ENCODE results near the gene FMO1.
"Not testable (repeated sequence)": the region's sequence is repeated elsewhere in the genome, so short reads cannot be mapped to it uniquely, and the experiment has no call there.

Gene FMO1

DNA sequence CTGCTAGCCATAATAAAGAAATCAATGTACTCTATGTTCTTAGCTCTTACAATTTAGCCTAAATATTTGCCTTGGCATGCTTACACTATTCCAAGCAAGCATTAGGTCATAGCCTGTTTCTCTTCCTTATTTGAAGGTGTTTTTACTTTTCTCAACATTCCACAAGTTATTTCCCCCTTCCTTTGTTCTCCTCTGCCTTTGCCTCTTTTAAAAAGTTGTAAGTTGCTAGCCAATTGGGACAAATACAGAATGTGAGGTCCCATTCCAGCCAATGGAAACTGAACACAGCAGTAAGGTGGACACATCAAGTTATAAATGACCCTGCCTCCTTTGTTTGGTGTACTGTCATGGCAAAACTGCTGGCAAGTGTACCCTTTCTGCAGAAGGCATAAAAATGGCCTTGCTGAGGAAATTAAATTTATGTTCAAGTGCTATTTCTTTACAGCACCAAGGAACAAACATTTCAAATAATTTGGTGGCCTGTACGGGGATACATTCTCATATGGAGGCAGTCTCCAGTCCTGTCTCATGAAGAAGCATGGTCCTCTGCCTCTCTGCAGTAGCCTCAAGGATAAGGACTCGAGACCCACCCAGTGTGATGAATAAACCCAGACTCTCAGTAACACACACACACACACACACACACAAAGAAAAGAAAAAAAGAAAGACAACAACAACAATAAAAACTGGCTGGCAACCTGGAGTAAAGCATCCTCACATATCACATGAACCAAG is 28.8 kb upstream of the FMO1 start:
- H3K4me1 ChIP-seq (ENCODE audit: control insufficient read depth, insufficient read depth, low read length) = peaks cover 39% of the 10 kb centered on the region
- peaks cover 3% of the 10 kb centered on the region for H3K9me3 ChIP-seq (ENCODE audit: control insufficient read depth, low read length)
- DNase-seq (ENCODE audit: low read depth) = peak; percentile 47
- no peaks in the 10 kb centered on the region for H3K36me3 ChIP-seq (ENCODE audit: control insufficient read depth, insufficient read depth, low read length, severe bottlenecking)
- peak overlapping the region; percentile 2 for H3K4me3 ChIP-seq (ENCODE audit: low read length)
- peak overlapping the region; percentile 74 for H3K9ac ChIP-seq (ENCODE audit: low read length)
- H3K27me3 ChIP-seq (replicated peaks; ENCODE audit: control insufficient read depth, insufficient read depth, low read length) = no peaks in the 10 kb centered on the region

DNA sequence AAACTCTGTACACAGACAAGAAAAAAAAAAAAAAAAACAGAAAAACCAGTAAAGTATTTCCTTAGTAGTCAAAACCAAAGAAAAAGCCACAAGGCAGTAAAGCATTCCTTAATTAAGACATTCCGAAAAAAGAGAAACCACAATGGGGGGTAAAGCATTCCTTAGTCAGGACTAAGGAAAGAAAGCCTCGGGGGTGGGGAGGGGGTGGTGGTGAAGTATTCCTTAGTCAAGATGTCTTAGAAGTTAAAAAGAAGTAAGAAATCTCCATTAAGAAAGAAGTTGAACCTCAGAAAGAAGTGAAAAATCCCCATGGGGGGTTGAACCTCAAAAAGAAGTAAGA is 28.2 kb upstream of the FMO1 start:
- Histone ChIP-seq H3K4me1 (ENCODE audit: control insufficient read depth, insufficient read depth, low read length) (peaks cover 39% of the 10 kb centered on the region), H3K9me3 (ENCODE audit: control insufficient read depth, low read length) (peaks cover 3% of the 10 kb centered on the region), H3K9ac (ENCODE audit: low read length) (peak overlapping the region; percentile 74), H3K27me3 (replicated peaks; ENCODE audit: control insufficient read depth, insufficient read depth, low read length) (no peaks in the 10 kb centered on the region), H3K36me3 (ENCODE audit: control insufficient read depth, insufficient read depth, low read length, severe bottlenecking) (no peaks in the 10 kb centered on the region), H3K4me3 (ENCODE audit: low read length) (peak overlapping the region; percentile 55)
- peak; percentile 82 for DNase-seq (ENCODE audit: low read depth)

DNA sequence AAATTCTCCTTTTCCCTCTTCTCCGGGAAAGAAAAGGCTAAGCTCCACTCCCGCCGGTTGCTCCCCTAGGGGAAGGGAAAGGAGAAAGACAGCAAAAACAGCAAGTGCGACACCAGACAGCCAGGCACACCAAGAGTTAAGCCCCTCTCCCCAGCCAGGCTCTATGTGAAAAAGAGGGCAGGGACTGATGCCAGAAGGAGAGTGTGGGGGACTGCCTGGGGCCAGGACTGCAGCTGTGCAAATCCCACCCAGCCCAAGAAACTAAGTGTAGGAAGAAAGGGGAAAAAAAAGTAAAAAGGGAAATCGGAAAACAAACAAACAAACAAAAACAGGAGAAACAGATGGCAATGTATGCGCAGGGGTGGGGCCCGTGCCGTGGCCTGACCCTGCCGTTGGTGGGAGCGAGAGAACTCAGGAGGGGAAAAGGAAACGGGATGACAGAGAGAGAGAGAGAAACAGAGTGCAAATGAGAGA is 27.7 kb upstream of the FMO1 start:
- peak overlapping the region; percentile 74 for H3K9ac ChIP-seq (ENCODE audit: low read length)
- peak; percentile 69 for DNase-seq (ENCODE audit: low read depth)
- peaks cover 39% of the 10 kb centered on the region for H3K4me1 ChIP-seq (ENCODE audit: control insufficient read depth, insufficient read depth, low read length)
- H3K9me3 ChIP-seq (ENCODE audit: control insufficient read depth, low read length) = peaks cover 3% of the 10 kb centered on the region
- peak overlapping the region; percentile 55 for H3K4me3 ChIP-seq (ENCODE audit: low read length)
- H3K27me3 ChIP-seq (replicated peaks; ENCODE audit: control insufficient read depth, insufficient read depth, low read length) = no peaks in the 10 kb centered on the region
- no peaks in the 10 kb centered on the region for H3K36me3 ChIP-seq (ENCODE audit: control insufficient read depth, insufficient read depth, low read length, severe bottlenecking)

DNA sequence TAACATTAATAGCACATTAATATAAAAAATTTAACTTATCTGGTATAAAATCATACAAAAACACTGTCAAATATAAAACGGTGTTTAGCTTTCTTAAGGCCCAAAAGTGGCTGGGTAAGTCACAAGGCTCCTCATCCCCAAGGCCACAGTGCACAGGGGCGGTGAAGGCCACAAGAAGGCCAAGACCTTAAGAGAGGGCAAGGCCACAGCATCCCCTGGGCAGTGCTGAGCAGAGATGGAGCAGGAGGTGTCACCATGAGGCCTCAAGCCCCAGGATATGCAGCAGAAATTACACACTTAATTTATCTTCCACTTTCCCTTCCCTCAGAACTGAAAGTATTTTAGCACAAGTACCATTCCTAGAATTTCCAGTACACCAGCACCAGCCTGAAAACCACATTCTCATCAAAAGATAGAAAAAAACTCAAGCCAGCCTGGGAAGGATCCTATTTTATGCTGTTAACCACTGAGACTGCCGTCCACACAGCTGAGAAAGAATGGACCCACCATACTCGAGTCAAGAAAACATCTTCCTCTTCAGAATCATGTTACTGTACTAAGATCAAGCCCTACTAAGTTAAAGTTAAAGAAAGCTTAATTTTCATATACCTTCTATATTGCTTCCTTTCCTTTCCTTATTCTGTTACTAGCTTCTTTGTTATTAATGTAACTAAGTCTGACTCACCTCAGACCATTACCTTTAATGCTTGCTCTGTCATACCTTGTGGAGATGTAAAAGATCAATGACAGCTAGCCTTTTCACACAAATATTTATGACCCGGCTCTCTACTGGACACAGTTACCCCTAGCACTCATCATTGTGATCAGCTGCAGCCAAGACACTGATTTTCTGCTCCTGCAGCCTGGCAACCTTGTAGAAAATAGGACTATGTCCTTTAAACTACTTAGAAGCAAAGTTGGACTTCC is 26.4 kb upstream of the FMO1 start:
- H3K4me3 ChIP-seq (ENCODE audit: low read length) = no peak overlapping the region
- peak overlapping the region; percentile 74 for H3K9ac ChIP-seq (ENCODE audit: low read length)
- peak; percentile 22 for DNase-seq (ENCODE audit: low read depth)
- H3K4me1 ChIP-seq (ENCODE audit: control insufficient read depth, insufficient read depth, low read length) = peaks cover 43% of the 10 kb centered on the region
- peaks cover 3% of the 10 kb centered on the region for H3K9me3 ChIP-seq (ENCODE audit: control insufficient read depth, low read length)
- no peaks in the 10 kb centered on the region for H3K27me3 ChIP-seq (replicated peaks; ENCODE audit: control insufficient read depth, insufficient read depth, low read length)
- H3K36me3 ChIP-seq (ENCODE audit: control insufficient read depth, insufficient read depth, low read length, severe bottlenecking) = no peaks in the 10 kb centered on the region

DNA sequence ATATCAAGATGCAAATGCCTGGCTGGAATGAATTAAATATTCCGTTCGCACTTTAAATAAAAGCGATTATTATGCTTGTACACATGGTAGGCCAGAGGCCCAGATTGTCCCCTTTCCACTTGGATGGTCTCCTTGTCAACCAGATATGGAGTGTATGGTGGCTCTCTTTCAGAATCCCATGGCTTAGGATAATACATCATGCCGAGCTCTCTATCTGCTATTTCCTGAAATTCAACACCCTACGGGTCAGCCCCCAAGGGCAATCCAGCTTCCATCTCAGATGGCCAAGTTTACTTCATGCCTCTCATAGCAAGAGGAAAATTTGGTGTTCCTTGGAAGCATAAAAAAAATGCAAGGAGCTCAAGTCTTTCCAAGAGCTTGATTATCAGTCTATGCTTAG is 25.4 kb upstream of the FMO1 start:
- DNase-seq (ENCODE audit: low read depth) = peak; percentile 20
- no peaks in the 10 kb centered on the region for H3K27me3 ChIP-seq (replicated peaks; ENCODE audit: control insufficient read depth, insufficient read depth, low read length)
- H3K9ac ChIP-seq (ENCODE audit: low read length) = no peak overlapping the region
- no peak overlapping the region for H3K4me3 ChIP-seq (ENCODE audit: low read length)
- peaks cover 43% of the 10 kb centered on the region for H3K4me1 ChIP-seq (ENCODE audit: control insufficient read depth, insufficient read depth, low read length)
- H3K36me3 ChIP-seq (ENCODE audit: control insufficient read depth, insufficient read depth, low read length, severe bottlenecking) = no peaks in the 10 kb centered on the region
- H3K9me3 ChIP-seq (ENCODE audit: control insufficient read depth, low read length) = peaks cover 3% of the 10 kb centered on the region

DNA sequence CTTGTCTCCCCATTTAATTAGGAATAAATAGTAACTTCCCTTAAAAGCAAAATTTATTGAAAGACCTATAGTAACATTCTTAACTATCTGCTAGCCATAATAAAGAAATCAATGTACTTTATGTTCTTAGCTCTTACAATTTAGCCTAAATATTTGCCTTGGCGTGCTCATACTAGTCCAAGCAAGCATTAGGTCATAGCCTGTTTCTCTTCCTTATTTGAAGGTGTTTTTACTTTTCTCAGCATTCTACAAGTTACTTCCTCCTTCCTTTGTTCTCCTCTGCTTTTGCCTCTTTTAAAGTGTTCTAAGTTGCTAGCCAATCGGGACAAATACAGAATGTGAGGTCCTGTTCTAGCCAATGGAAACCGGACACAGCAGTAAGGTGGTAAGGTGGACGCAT is 24.0 kb upstream of the FMO1 start:
- not testable (repeated sequence) for H3K9ac ChIP-seq (ENCODE audit: low read length); H3K27me3 ChIP-seq (replicated peaks; ENCODE audit: control insufficient read depth, insufficient read depth, low read length); H3K4me3 ChIP-seq (ENCODE audit: low read length); H3K9me3 ChIP-seq (ENCODE audit: control insufficient read depth, low read length); H3K36me3 ChIP-seq (ENCODE audit: control insufficient read depth, insufficient read depth, low read length, severe bottlenecking); DNase-seq (ENCODE audit: low read depth)
- H3K4me1 ChIP-seq (ENCODE audit: control insufficient read depth, insufficient read depth, low read length) = peaks cover 35% of the 10 kb centered on the region

DNA sequence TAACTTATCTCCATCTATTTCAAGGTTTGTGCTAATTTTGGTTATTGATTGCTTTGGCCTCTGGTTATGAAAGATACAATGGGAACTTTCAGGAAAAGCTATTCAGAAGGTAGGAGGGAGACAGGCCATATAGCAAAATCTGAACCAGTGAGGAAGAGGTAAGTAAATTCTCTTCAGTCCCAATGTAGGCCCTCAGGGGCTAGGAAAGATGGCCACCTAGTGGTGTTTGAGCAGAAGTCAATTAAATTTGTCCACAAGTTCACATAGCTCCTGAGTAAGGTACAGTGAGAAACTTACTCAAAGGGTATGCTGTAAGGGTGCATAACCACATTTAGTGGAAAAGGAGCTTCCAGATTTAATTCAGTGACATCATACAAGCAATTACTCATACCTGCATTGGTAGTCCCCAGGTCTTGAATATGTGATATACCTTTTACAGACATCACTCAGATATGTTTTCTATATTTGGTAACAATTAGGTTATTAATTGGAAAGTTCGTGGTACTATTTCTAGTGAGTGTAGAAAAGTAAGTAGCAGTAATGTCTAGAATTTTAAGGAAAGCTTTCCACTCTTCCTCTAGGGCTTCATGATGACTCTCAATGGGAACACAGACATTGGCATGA is 21.4 kb upstream of the FMO1 start:
- DNase-seq (ENCODE audit: low read depth) = peak; percentile 91

DNA sequence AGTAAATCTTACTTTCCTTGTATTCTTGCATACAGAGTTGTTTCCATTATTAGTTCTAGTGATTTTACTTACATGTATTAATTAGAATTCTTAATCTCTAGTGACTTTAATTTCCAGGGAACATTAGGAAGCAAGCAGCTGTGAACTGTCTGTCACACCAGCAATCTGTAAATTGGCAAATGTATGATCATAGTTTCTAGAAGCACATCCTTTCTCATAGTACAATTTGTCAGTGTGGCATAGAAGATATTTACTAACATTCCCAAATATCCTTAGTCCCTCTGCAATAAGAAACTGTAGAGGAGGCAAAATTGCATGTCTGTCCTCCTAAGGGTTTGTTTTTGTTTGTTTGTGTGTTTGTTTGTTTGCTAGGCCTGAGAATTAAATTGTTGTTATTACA is 17.0 kb upstream of the FMO1 start:
- Histone ChIP-seq H3K27me3 (replicated peaks; ENCODE audit: control insufficient read depth, insufficient read depth, low read length) (no peaks in the 10 kb centered on the region), H3K9ac (ENCODE audit: low read length) (no peak overlapping the region), H3K4me3 (ENCODE audit: low read length) (no peak overlapping the region), H3K4me1 (ENCODE audit: control insufficient read depth, insufficient read depth, low read length) (peaks cover 3% of the 10 kb centered on the region), H3K9me3 (ENCODE audit: control insufficient read depth, low read length) (no peaks in the 10 kb centered on the region), H3K36me3 (ENCODE audit: control insufficient read depth, insufficient read depth, low read length, severe bottlenecking) (no peaks in the 10 kb centered on the region)
- no peak for DNase-seq (ENCODE audit: low read depth)

More for the DNA sequence above, 21.4 kb upstream of the FMO1 start:
- H3K4me3 ChIP-seq (ENCODE audit: low read length) = no peak overlapping the region
- no peaks in the 10 kb centered on the region for H3K9me3 ChIP-seq (ENCODE audit: control insufficient read depth, low read length)
- peak overlapping the region; percentile 3 for H3K9ac ChIP-seq (ENCODE audit: low read length)
- no peaks in the 10 kb centered on the region for H3K36me3 ChIP-seq (ENCODE audit: control insufficient read depth, insufficient read depth, low read length, severe bottlenecking)
- no peaks in the 10 kb centered on the region for H3K27me3 ChIP-seq (replicated peaks; ENCODE audit: control insufficient read depth, insufficient read depth, low read length)
- H3K4me1 ChIP-seq (ENCODE audit: control insufficient read depth, insufficient read depth, low read length) = peaks cover 14% of the 10 kb centered on the region

DNA sequence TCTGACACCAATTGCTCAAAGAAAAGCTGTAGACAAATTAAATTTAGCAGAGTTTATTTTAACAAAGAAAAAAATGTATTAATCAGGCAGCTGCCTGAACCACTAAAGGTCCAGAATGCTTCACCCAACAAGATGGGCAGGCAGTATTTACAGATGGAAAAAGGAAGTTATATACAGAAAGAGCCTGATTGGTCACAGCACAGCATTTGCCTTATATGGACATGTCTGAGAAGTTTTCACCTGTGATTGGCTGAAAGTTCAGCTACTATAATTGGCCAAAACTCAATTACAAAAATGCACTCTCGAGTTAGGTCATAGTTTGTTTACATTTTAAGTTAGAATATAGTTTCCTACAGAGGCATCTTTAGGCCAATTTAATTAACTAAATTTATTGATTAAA is 15.1 kb upstream of the FMO1 start:
- Histone ChIP-seq H3K9me3 (ENCODE audit: control insufficient read depth, low read length) (peaks cover 2% of the 10 kb centered on the region), H3K27me3 (replicated peaks; ENCODE audit: control insufficient read depth, insufficient read depth, low read length) (no peaks in the 10 kb centered on the region), H3K4me1 (ENCODE audit: control insufficient read depth, insufficient read depth, low read length) (no peaks in the 10 kb centered on the region), H3K9ac (ENCODE audit: low read length) (no peak overlapping the region), H3K4me3 (ENCODE audit: low read length) (no peak overlapping the region), H3K36me3 (ENCODE audit: control insufficient read depth, insufficient read depth, low read length, severe bottlenecking) (no peaks in the 10 kb centered on the region)
- no peak for DNase-seq (ENCODE audit: low read depth)

DNA sequence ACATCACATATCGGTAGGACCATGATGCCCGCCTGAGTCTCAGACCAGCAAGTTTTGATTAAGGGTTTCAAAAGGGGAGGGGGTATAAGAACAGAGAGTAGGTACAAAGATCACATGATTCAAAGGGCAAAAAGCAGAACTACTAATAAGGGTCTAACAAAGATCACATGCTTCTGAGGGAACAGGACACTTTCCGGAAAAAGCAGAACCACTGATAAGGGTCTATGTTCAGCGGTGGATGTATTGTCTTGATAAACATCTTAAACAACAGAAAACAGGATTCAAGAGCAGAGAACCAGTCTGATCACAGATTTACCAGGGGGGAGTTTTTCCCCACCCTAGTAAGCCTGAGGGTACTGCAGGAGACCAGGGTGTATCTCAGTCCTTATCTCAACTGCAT is 12.1 kb upstream of the FMO1 start:
- DNase-seq (ENCODE audit: low read depth); H3K4me3 ChIP-seq (ENCODE audit: low read length); H3K4me1 ChIP-seq (ENCODE audit: control insufficient read depth, insufficient read depth, low read length); H3K36me3 ChIP-seq (ENCODE audit: control insufficient read depth, insufficient read depth, low read length, severe bottlenecking); H3K27me3 ChIP-seq (replicated peaks; ENCODE audit: control insufficient read depth, insufficient read depth, low read length); H3K9ac ChIP-seq (ENCODE audit: low read length): not testable (repeated sequence)
- H3K9me3 ChIP-seq (ENCODE audit: control insufficient read depth, low read length) = peaks cover 13% of the 10 kb centered on the region

DNA sequence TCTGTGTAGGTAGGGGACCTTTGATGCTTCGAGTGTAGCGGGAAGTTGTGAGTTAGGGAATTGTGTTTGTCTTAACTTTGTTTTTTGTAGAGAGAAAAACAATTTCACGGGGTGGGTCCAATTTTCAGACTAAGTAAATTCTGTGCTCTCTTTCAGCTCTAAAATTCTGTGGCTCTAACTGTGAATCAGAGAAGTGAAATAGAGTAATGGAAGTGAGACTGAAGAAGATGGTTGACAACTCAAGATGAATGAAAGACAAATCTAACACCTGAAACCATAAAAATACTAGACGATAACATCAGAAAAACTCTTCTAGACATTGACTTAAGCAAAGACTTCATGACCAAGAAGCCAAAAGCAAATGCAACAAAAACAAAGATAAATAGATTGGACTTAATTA is 4.4 kb upstream of the FMO1 start:
- no peaks in the 10 kb centered on the region for H3K27me3 ChIP-seq (replicated peaks; ENCODE audit: control insufficient read depth, insufficient read depth, low read length)
- peaks cover 11% of the 10 kb centered on the region for H3K9me3 ChIP-seq (ENCODE audit: control insufficient read depth, low read length)
- H3K9ac ChIP-seq (ENCODE audit: low read length) = no peak overlapping the region
- no peaks in the 10 kb centered on the region for H3K36me3 ChIP-seq (ENCODE audit: control insufficient read depth, insufficient read depth, low read length, severe bottlenecking)
- DNase-seq (ENCODE audit: low read depth) = no peak
- no peak overlapping the region for H3K4me3 ChIP-seq (ENCODE audit: low read length)
- H3K4me1 ChIP-seq (ENCODE audit: control insufficient read depth, insufficient read depth, low read length) = no peaks in the 10 kb centered on the region

Measured in adipocyte (in vitro differentiated cells).